ENCODE results near the gene ITGAL.
"Not testable (repeated sequence)": the region's sequence is repeated elsewhere in the genome, so short reads cannot be mapped to it uniquely, and the experiment has no call there.

GRCh38 chr16:30539986-30540526 lies 67.5 kb downstream of the ITGAL start:
- TF ChIP-seq EZH2 (IDR thresholded peaks at IDR 0.05; ENCODE audit: insufficient read depth, low read length); CTCF (IDR thresholded peaks at IDR 0.05; ENCODE audit: insufficient read depth, low read depth, low read length): not testable (repeated sequence)

All from astrocyte (in vitro differentiated cells and primary cell).